H9 (cell line): Measurements from ENCODE around the gene EPB41L1. TPM values are rescaled to one million over a fixed set of nuclear protein-coding genes. Genes with fewer than 3 reads are reported as not detected.

ENCODE experiments used
- DNase-seq: peaks from one replicate; pipeline ENCODE4 v3.0.0-alpha.2; 2017
- H2AFZ ChIP-seq: one replicate; pipeline ENCODE4 v1.6.1; 2013; ENCODE audit warnings: mild to moderate bottlenecking, low read length, control low read depth, moderate library complexity
- H2AK5ac ChIP-seq: 2 replicates; pipeline ENCODE4 v1.6.1; 2013; ENCODE audit warnings: low read length, control low read depth, mixed read lengths; ENCODE audit not compliant: insufficient read length
- H2BK120ac ChIP-seq: one replicate; pipeline ENCODE4 v1.6.1; 2013; ENCODE audit warnings: low read depth, mild to moderate bottlenecking, low read length, control low read depth, inconsistent platforms; ENCODE audit not compliant: poor library complexity, severe bottlenecking
- H2BK12ac ChIP-seq: 2 replicates; pipeline ENCODE4 v1.6.1; 2013; ENCODE audit warnings: low read length, control low read depth, mixed read lengths, low read depth; ENCODE audit not compliant: insufficient read length
- H2BK15ac ChIP-seq: 2 replicates; pipeline ENCODE4 v1.6.1; 2013; ENCODE audit warnings: low read depth, low read length, control low read depth
- H2BK20ac ChIP-seq: one replicate; pipeline ENCODE4 v1.6.1; 2013; ENCODE audit warnings: low read depth, mild to moderate bottlenecking, low read length, control low read depth, inconsistent platforms; ENCODE audit not compliant: poor library complexity, severe bottlenecking
- H2BK5ac ChIP-seq: 2 replicates; pipeline ENCODE4 v1.6.1; 2013; ENCODE audit warnings: low read length, control low read depth, mixed read lengths; ENCODE audit not compliant: insufficient read length
- H3K14ac ChIP-seq: 2 replicates; pipeline ENCODE4 v1.6.1; 2013; ENCODE audit warnings: low read length, control low read depth; ENCODE audit not compliant: insufficient read depth
- H3K18ac ChIP-seq: 2 replicates; pipeline ENCODE4 v1.6.1; 2013; ENCODE audit warnings: low read depth, mild to moderate bottlenecking, mixed read lengths, low read length, control low read depth; ENCODE audit not compliant: insufficient read length
- H3K23ac ChIP-seq: 2 replicates; pipeline ENCODE4 v1.6.1; 2013; ENCODE audit warnings: low read length, control low read depth, mixed read lengths, low read depth; ENCODE audit not compliant: insufficient read length
- H3K23me2 ChIP-seq: 2 replicates; pipeline ENCODE4 v1.6.1; 2013; ENCODE audit warnings: low read depth, mild to moderate bottlenecking, mixed read lengths, low read length, control low read depth; ENCODE audit not compliant: insufficient read length, poor library complexity, severe bottlenecking
- H3K27ac ChIP-seq: 2 replicates; pipeline ENCODE4 v1.5.1; 2013; ENCODE audit warnings: low read length, control low read depth, mixed read lengths, low read depth; ENCODE audit not compliant: insufficient read length
- H3K27me3 ChIP-seq: 2 replicates; pipeline ENCODE4 v1.6.1; 2013; ENCODE audit warnings: low read length, control low read depth, inconsistent platforms; ENCODE audit not compliant: insufficient read depth
- H3K4ac ChIP-seq: 2 replicates; pipeline ENCODE4 v1.6.1; 2013; ENCODE audit warnings: low read depth, mild to moderate bottlenecking, control low read depth, inconsistent platforms, low read length, moderate library complexity
- H3K4me1 ChIP-seq: 2 replicates; pipeline ENCODE4 v1.6.1; 2013; ENCODE audit warnings: low read length, control low read depth, inconsistent platforms; ENCODE audit not compliant: insufficient read depth
- H3K4me2 ChIP-seq: 2 replicates; pipeline ENCODE4 v1.6.1; 2013; ENCODE audit warnings: low read length, control low read depth, mixed read lengths; ENCODE audit not compliant: insufficient read length, insufficient read depth
- H3K56ac ChIP-seq: 2 replicates; pipeline ENCODE4 v1.6.1; 2013; ENCODE audit warnings: low read depth, mild to moderate bottlenecking, mixed read lengths, low read length, control low read depth; ENCODE audit not compliant: insufficient read length
- H3K79me1 ChIP-seq: 2 replicates; pipeline ENCODE4 v1.6.1; 2013; ENCODE audit warnings: low read depth, mild to moderate bottlenecking, moderate library complexity, low read length, control low read depth, inconsistent platforms; ENCODE audit not compliant: insufficient read depth, poor library complexity, severe bottlenecking
- H3K79me2 ChIP-seq: 2 replicates; pipeline ENCODE4 v1.6.1; 2013; ENCODE audit warnings: low read length, control low read depth, inconsistent platforms; ENCODE audit not compliant: insufficient read depth
- H3K9ac ChIP-seq: 2 replicates; pipeline ENCODE4 v1.6.1; 2013; ENCODE audit warnings: low read length, control low read depth, mixed read lengths; ENCODE audit not compliant: insufficient read length; ENCODE audit errors: extremely low read depth
- H3K9me3 ChIP-seq: one replicate; pipeline ENCODE4 v1.6.1; 2013; ENCODE audit warnings: low read depth, low read length, inconsistent platforms; ENCODE audit not compliant: control insufficient read depth
- H3T11ph ChIP-seq: one replicate; pipeline ENCODE4 v1.6.1; 2013; ENCODE audit warnings: mild to moderate bottlenecking, low read length, control low read depth, inconsistent platforms
- H4K20me1 ChIP-seq: one replicate; pipeline ENCODE4 v1.6.1; 2013; ENCODE audit not compliant: control insufficient read depth, insufficient read length, insufficient read depth
- H4K5ac ChIP-seq: 2 replicates; pipeline ENCODE4 v1.6.1; 2013; ENCODE audit warnings: low read depth, mild to moderate bottlenecking, mixed read lengths, low read length, control low read depth; ENCODE audit not compliant: insufficient read length
- H4K8ac ChIP-seq: replicated peaks from 2 replicates; pipeline ENCODE4 v1.6.1; 2013; ENCODE audit warnings: low read length, control low read depth, mixed read lengths, low read depth; ENCODE audit not compliant: insufficient read length
- H4K91ac ChIP-seq: 2 replicates; pipeline ENCODE4 v1.6.1; 2013; ENCODE audit warnings: low read depth, mild to moderate bottlenecking, moderate library complexity, mixed read lengths, low read length, control low read depth; ENCODE audit not compliant: insufficient read length
- H3K27ac Mint-ChIP-seq, 3 experiments: 2 replicates in 2 of 3; 3 replicates in 1 of 3; pipeline ENCODE4 v1.8.0; 2020 to 2021; ENCODE audit warnings: mixed read lengths in 3 of 3, mild to moderate bottlenecking in 1 of 3, moderate library complexity in 1 of 3
- H3K27me3 Mint-ChIP-seq: 2 replicates; pipeline ENCODE4 v1.8.0; 2021; ENCODE audit warnings: low read depth, mild to moderate bottlenecking, moderate library complexity, mixed read lengths
- H3K36me3 Mint-ChIP-seq, 3 experiments: 2 replicates in 2 of 3; 3 replicates in 1 of 3; pipeline ENCODE4 v1.8.0; 2020 to 2021; ENCODE audit warnings: low read depth in 3 of 3, mixed read lengths in 3 of 3; ENCODE audit not compliant: insufficient read depth in 1 of 3
- H3K4me1 Mint-ChIP-seq, 2 experiments: 2 replicates each; pipeline ENCODE4 v1.8.0; 2020; ENCODE audit warnings: mixed read lengths in 2 of 2
- H3K4me3 Mint-ChIP-seq, 2 experiments: 2 replicates in 1 of 2; 3 replicates in 1 of 2; pipeline ENCODE4 v1.8.0; 2020 to 2021; ENCODE audit warnings: mild to moderate bottlenecking in 2 of 2, mixed read lengths in 2 of 2, moderate library complexity in 1 of 2
- H3K9me3 Mint-ChIP-seq, 2 experiments: 2 replicates in 1 of 2; 3 replicates in 1 of 2; pipeline ENCODE4 v1.8.0; 2020; ENCODE audit warnings: mild to moderate bottlenecking in 2 of 2, mixed read lengths in 2 of 2, moderate library complexity in 1 of 2
- WGBS: extraction: QIAGEN DNeasy Blood & Tissue Kit; methylation state at CpG from one replicate; pipeline ENCODE4 v1.1.7; 2013; ENCODE audit warnings: missing lambda C conversion rate, low lambda C conversion rate, mixed read lengths; ENCODE audit not compliant: insufficient read length; ENCODE audit errors: extremely low coverage; 5-methylcytosine and 5-hydroxymethylcytosine counted together
- total RNA-seq: library from RNA; stranded (reverse); gene quantifications from 2 replicates; pipeline ENCODE4 v1.2.1, GENCODE V29; 2021
- TF ChIP-seq, protein P1 (sequence below): fragments of 200-600 bp; sonication (generic); conservative IDR thresholded peaks from 3 replicates; pipeline ENCODE4 v1.8.0; 2021; ENCODE audit warnings: antibody characterized with exemption, mild to moderate bottlenecking

Gene EPB41L1
- total RNA-seq, 1 experiment from 2014 or later, result 31.1 TPM

GRCh38 chr20:36266189-36266588 is 111.6 kb downstream of the EPB41L1 start:
- Histone ChIP-seq H4K20me1 (no peaks in the 10 kb centered on the region), H2BK20ac (no peak overlapping the region), H3K4me2 (no peak overlapping the region), H3K4me1 (0 out of 2 replicates have a peak, but pooled peaks cover 3% of the 10 kb centered on the region), H2BK12ac (no peak overlapping the region), H3K4ac (no peak overlapping the region), H3T11ph (no peak overlapping the region), H3K79me2 (no peaks in the 10 kb centered on the region), H3K9ac (no peak overlapping the region), H2BK120ac (no peak overlapping the region), H2AFZ (no peak overlapping the region), H3K23me2 (no peaks in the 10 kb centered on the region), H3K56ac (no peak overlapping the region), H3K18ac (no peak overlapping the region), H3K27me3 (no peaks in the 10 kb centered on the region), H3K14ac (no peak overlapping the region; the same call in 1 of the 2 replicates), H4K91ac (no peak overlapping the region), H2BK5ac (no peak overlapping the region), H3K9me3 (no peaks in the 10 kb centered on the region), H2AK5ac (no peak overlapping the region), H4K8ac (no peak overlapping the region), H2BK15ac (no peak overlapping the region), H3K27ac (no peak overlapping the region), H3K23ac (no peak overlapping the region), H4K5ac (no peak overlapping the region), H3K79me1 (no peaks in the 10 kb centered on the region)
- TF ChIP-seq, protein P1, sequence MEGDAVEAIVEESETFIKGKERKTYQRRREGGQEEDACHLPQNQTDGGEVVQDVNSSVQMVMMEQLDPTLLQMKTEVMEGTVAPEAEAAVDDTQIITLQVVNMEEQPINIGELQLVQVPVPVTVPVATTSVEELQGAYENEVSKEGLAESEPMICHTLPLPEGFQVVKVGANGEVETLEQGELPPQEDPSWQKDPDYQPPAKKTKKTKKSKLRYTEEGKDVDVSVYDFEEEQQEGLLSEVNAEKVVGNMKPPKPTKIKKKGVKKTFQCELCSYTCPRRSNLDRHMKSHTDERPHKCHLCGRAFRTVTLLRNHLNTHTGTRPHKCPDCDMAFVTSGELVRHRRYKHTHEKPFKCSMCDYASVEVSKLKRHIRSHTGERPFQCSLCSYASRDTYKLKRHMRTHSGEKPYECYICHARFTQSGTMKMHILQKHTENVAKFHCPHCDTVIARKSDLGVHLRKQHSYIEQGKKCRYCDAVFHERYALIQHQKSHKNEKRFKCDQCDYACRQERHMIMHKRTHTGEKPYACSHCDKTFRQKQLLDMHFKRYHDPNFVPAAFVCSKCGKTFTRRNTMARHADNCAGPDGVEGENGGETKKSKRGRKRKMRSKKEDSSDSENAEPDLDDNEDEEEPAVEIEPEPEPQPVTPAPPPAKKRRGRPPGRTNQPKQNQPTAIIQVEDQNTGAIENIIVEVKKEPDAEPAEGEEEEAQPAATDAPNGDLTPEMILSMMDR, result no peak
- WGBS, result no CpG with 5 or more reads among the region's 6 CpGs
- DNase-seq, result no peak
- no peaks in the 10 kb centered on the region for H3K36me3 Mint-ChIP-seq
- peaks cover 9 to 17% of the 10 kb centered on the region in 2 experiments for H3K4me1 Mint-ChIP-seq
- no peaks in the 10 kb centered on the region for H3K9me3 Mint-ChIP-seq
- H3K27ac Mint-ChIP-seq, result no peak overlapping the region
- no peak overlapping the region for H3K4me3 Mint-ChIP-seq
- no peaks in the 10 kb centered on the region for H3K27me3 Mint-ChIP-seq
